MCF 10A (cell line): ENCODE results near the gene FAM111A. TPM values are rescaled to one million over a fixed set of nuclear protein-coding genes. Genes with fewer than 3 reads are reported as not detected.

Experiments
- BruUV-seq: library from RNA; stranded (reverse); fragments of 400-500 nt; replicated peaks from 2 replicates; lab custom pipeline; 2021; lab: Mats Ljungman, UMichigan
- CTCF ChIA-PET: fragments of 300-600 bp; sonication (Branson Sonifier 250); formaldehyde crosslinking; extraction: SDS; loops from one replicate; lab custom pipeline; 2021; ENCODE audit warnings: antibody characterized with exemption, inconsistent platforms; lab: Yijun Ruan, JAX
- POLR2A ChIA-PET: fragments of 300-600, 350-650 bp; sonication (Branson Sonifier 250); formaldehyde crosslinking; extraction: SDS; loops from one replicate; lab custom pipeline; 2020; ENCODE audit warnings: antibody characterized with exemption, inconsistent platforms; lab: Yijun Ruan, JAX
- DNase-seq: peaks from one replicate; pipeline ENCODE4 v3.0.0-alpha.2; 2018; ENCODE audit not compliant: unreplicated experiment
- H3K27ac Mint-ChIP-seq: one replicate; pipeline ENCODE4 v1.8.0; 2022; ENCODE audit warnings: mild to moderate bottlenecking, low read depth, mixed read lengths; ENCODE audit not compliant: unreplicated experiment
- H3K27me3 Mint-ChIP-seq: one replicate; pipeline ENCODE4 v1.8.0; 2022; ENCODE audit warnings: mixed read lengths; ENCODE audit not compliant: insufficient read depth, unreplicated experiment
- H3K36me3 Mint-ChIP-seq: one replicate; pipeline ENCODE4 v1.8.0; 2022; ENCODE audit warnings: mild to moderate bottlenecking, moderate library complexity, mixed read lengths; ENCODE audit not compliant: insufficient read depth, unreplicated experiment
- H3K4me1 Mint-ChIP-seq: one replicate; pipeline ENCODE4 v1.8.0; 2022; ENCODE audit warnings: mixed read lengths; ENCODE audit not compliant: insufficient read depth, unreplicated experiment
- H3K4me3 Mint-ChIP-seq: one replicate; pipeline ENCODE4 v1.8.0; 2022; ENCODE audit warnings: mild to moderate bottlenecking, moderate library complexity, mixed read lengths; ENCODE audit not compliant: unreplicated experiment
- H3K9me3 Mint-ChIP-seq: one replicate; pipeline ENCODE4 v1.8.0; 2022; ENCODE audit warnings: mixed read lengths; ENCODE audit not compliant: unreplicated experiment
- intact Hi-C: fragments of 100-400 bp; cut with micrococcal nuclease; formaldehyde crosslinking; loops from 2 replicates; pipeline ENCODE4 v1.14.1; 2022
- total RNA-seq: library from RNA; stranded (reverse); gene quantifications from 2 replicates; pipeline ENCODE4 v1.2.3, GENCODE V29; 2022
- TF ChIP-seq, protein P1 (sequence below): fragments of 200-600 bp; IDR thresholded peaks from one replicate; pipeline ENCODE4 v1.8.0; 2022; ENCODE audit warnings: antibody characterized with exemption, mild to moderate bottlenecking; ENCODE audit not compliant: unreplicated experiment

FAM111A gene
- total RNA-seq, 1 experiment from 2014 or later: 27.7 TPM

DNA sequence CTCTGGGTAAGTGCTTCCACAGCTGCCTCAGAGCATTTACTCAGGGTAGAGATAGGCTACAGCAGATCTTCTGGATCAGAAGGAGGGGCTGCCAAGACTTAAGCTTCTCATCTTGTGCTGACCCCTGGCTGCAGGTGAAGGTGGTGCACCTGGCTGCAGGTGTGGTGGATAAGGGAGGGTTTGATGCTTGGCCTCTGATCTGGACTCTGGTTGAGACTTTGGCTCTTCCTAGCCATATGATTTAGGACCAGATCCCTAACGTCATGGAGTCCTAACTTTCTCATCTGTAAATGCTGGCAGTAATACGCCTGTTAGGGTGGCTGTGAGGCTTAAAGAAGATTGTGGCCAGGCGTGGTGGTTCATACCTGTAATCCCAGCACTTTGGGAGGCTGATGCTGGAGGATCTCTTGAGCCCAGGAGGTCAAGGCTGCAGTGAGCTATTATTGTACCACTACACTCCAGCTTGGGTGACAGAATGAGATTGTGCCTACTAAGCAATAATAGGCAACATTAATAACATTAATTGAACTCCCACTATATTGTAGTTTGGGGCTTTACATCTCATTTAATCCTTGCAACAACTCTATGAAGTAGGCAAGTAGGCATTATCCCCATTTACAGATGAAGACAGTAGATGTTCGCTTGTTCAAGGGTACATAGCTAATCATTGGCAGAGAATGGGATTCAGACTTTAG is 39.9 kb downstream of the FAM111A start:
- intact Hi-C loops: no loop called here

DNA sequence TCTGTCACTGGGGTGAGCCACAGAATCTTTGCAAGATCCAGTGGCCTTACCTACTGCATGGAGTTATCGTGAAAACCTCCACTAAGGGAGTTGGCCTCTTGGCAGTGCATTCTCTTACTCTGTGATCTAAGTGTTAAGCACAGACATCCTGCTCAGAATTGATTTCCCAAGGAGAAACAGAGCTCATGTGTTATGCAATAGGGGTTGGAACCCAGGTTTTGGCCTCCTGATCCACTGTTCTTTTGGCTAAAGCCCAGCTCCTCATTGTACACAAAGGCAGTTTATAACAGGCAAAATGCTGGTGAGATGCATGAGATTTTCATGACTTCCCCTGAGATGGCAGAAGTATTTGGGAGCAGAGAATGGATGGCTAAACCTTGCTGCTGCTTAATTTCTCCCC is 41.1 kb downstream of the FAM111A start:
- H3K9me3 Mint-ChIP-seq: no peaks in the 10 kb centered on the region
- intact Hi-C loops: no loop called here
- no peak overlapping the region for H3K4me3 Mint-ChIP-seq
- peaks cover 14% of the 10 kb centered on the region for H3K4me1 Mint-ChIP-seq
- TF ChIP-seq, protein P1, sequence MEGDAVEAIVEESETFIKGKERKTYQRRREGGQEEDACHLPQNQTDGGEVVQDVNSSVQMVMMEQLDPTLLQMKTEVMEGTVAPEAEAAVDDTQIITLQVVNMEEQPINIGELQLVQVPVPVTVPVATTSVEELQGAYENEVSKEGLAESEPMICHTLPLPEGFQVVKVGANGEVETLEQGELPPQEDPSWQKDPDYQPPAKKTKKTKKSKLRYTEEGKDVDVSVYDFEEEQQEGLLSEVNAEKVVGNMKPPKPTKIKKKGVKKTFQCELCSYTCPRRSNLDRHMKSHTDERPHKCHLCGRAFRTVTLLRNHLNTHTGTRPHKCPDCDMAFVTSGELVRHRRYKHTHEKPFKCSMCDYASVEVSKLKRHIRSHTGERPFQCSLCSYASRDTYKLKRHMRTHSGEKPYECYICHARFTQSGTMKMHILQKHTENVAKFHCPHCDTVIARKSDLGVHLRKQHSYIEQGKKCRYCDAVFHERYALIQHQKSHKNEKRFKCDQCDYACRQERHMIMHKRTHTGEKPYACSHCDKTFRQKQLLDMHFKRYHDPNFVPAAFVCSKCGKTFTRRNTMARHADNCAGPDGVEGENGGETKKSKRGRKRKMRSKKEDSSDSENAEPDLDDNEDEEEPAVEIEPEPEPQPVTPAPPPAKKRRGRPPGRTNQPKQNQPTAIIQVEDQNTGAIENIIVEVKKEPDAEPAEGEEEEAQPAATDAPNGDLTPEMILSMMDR: no peak
- no peak overlapping the region for H3K27ac Mint-ChIP-seq
- no peaks in the 10 kb centered on the region for H3K27me3 Mint-ChIP-seq
- POLR2A ChIA-PET: interaction anchor here (1.1 kb wide), 1 partner anchor 10 kb away, joined by 3 read pairs; no protein-coding TSS in a partner anchor
- peaks cover 13% of the 10 kb centered on the region for H3K36me3 Mint-ChIP-seq
- no peak for DNase-seq
- no TSS peak for BruUV-seq
- CTCF ChIA-PET: interaction anchor here (0.5 to 27.3 kb wide), 4 partner anchors 10 to 842 kb away, joined by 3 to 530 read pairs (median 113); partner anchors contain the start of gene DTX4

More for the DNA sequence above, 39.9 kb downstream of the FAM111A start:
- Mint-ChIP-seq H3K9me3 (no peaks in the 10 kb centered on the region), H3K27me3 (no peaks in the 10 kb centered on the region), H3K4me1 (peaks cover 10% of the 10 kb centered on the region), H3K36me3 (peaks cover 12% of the 10 kb centered on the region), H3K4me3 (no peak overlapping the region), H3K27ac (no peak overlapping the region)
- ChIA-PET POLR2A (interaction anchor here (2.0 kb wide), 1 partner anchor 9 kb away, joined by 7 read pairs; no protein-coding TSS in a partner anchor), CTCF (interaction anchor here (0.6 to 27.3 kb wide), 10 partner anchors 9 to 642 kb away, joined by 3 to 530 read pairs (median 3); partner anchors contain the start of gene DTX4)
- TF ChIP-seq, protein P1: peak; percentile 27
- no TSS peak for BruUV-seq
- DNase-seq: peak; percentile 67

DNA sequence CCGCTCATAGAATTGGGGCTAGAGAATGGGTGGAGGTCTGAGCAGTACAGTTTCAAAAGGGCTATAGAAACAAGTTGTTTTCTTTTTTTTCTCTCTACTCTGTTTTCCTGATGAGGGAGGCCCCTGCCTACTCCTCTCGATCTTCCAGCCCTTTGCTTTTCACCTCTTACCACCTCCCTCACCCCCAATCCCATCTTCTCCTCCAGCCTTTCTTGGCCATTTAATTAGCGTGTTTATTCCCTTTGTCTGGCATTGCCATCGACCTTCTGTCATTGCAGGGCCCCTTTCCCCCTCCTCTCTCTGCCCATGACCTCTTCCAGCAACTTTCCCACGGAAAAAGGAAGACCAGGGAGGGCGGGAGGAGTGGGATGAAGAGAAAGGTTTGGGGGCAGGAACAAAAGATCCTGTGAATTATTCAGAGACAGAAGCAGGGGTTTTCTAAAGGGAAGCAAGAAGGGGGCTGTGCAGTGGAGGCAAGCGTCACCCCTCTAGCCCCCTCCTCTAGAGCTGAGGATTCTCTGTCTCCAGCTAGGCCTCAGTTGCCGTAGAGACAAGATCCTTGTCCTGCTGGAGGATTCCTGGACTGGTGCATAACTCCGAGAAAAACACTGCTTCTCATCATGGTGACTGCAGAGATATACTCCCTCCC is 42.2 kb downstream of the FAM111A start:
- TF ChIP-seq, protein P1: no peak
- BruUV-seq: no TSS peak
- Mint-ChIP-seq H3K4me3 (no peak overlapping the region), H3K4me1 (peaks cover 14% of the 10 kb centered on the region), H3K9me3 (no peaks in the 10 kb centered on the region), H3K27ac (no peak overlapping the region), H3K36me3 (peaks cover 14% of the 10 kb centered on the region), H3K27me3 (no peaks in the 10 kb centered on the region)
- intact Hi-C loops: no loop called here
- POLR2A ChIA-PET: interaction anchor here (4.3 kb wide), 1 partner anchor 12 kb away, joined by 39 read pairs; the partner anchor contains the start of gene DTX4
- no peak for DNase-seq
- CTCF ChIA-PET: interaction anchor here (0.6 to 27.3 kb wide), 7 partner anchors 9 to 255 kb away, joined by 3 to 530 read pairs (median 4); partner anchors contain the start of gene DTX4
